Right ventricle myocardium inferior (tissue), 1 donor: Measurements from ENCODE around the gene ABCB11. TPM values are rescaled to one million over a fixed set of nuclear protein-coding genes. Genes with fewer than 3 reads are reported as not detected.
"Not testable (repeated sequence)": the region's sequence is repeated elsewhere in the genome, so short reads cannot be mapped to it uniquely, and the experiment has no call there.

Experiments used
- ATAC-seq: fragments of 200-7000 bp; cut with Tn5 transposase; one replicate; pipeline ENCODE4 v1.9.1; 2020; ENCODE audit warnings: mild to moderate bottlenecking, moderate library complexity
- DNase-seq: peaks from one replicate; pipeline ENCODE4 v3.0.0; 2021; ENCODE audit errors: missing footprints
- intact Hi-C: fragments of 100-400 bp; cut with DNase I; formaldehyde crosslinking; loops from one replicate; pipeline ENCODE4 v1.11.0; 2022
- total RNA-seq: library from RNA; stranded (reverse); fragmentation: NEBNext Ultra II Directional; extraction: Animal tissue kit (Norgen Biotek cat#: 25700); gene quantifications from one replicate; pipeline ENCODE4 v1.2.1, GENCODE V29; 2021
- donor health status: DM: no; HTN: yes; CAD: no; lungs with severe emphysema.

ABCB11 gene
- total RNA-seq, 1 donor from 2014 or later = 0.32 TPM

GRCh38 chr2:168874368-168875054 lies 156.6 kb downstream of the ABCB11 start:
- ATAC-seq (no peak), DNase-seq (no peak)
- intact Hi-C loops = no loop called here

DNA sequence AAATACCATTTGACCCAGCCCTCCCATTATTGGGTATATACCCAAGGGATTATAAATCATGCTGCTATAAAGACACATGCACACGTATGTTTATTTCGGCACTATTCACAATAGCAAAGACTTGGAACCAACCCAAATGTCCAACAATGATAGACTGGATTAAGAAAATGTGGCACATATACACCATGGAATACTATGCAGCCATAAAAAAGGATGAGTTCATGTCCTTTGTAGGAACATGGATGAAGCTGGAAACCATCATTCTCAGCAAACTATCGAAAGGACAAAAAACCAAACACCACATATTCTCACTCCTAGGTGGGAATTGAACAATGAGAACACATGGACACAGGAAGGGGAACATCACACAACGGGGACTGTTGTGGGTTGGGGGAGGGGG lies 160.3 kb downstream of the ABCB11 start:
- ATAC-seq, intact Hi-C loops, DNase-seq: not testable (repeated sequence)

Other genes with a start within 250 kb of the ABCB11 start
- gene NOSTRIN, start 228.7 kb downstream of the ABCB11 start, total RNA-seq = 16.9 TPM
- 0.60 TPM for gene SPC25, start 140.9 kb downstream of the ABCB11 start, total RNA-seq
- not detected for gene G6PC2, start 130.0 kb downstream of the ABCB11 start, total RNA-seq
- gene DHRS9, start 38.2 kb upstream of the ABCB11 start, total RNA-seq = 0.81 TPM